Measurements from ENCODE around the gene MFF. TPM values are rescaled to one million over a fixed set of nuclear protein-coding genes. Genes with fewer than 3 reads are reported as not detected.

Gene MFF
- total RNA-seq, 1 experiment from 2014 or later, result 82.3 TPM

DNA sequence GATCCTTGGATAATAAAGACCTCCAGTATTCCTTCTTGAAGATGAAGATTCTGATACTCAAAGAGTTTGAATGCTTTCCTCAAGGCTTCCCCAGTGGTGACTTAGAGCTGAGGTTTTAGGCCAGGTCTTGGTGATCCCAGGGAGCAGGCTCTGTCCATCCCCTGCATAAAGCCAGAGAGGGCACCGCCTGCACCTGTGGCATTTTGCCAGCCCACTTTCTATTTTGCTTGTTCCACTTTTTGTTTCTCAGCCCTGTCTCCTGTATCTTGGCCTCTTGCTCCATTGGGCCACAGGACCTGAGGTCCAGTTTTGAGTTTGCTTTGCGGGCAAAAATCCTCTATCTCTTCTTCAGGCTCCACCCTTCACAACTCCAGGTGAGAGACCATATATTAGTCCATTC is 69.3 kb downstream of the MFF start:
- Mint-ChIP-seq H3K4me3 (ENCODE audit: low read depth, unreplicated experiment) (no peak overlapping the region), H3K27ac (ENCODE audit: unreplicated experiment) (no peak overlapping the region), H3K9me3 (ENCODE audit: low read depth, unreplicated experiment) (no peaks in the 10 kb centered on the region), H3K27me3 (ENCODE audit: unreplicated experiment) (no peaks in the 10 kb centered on the region), H3K36me3 (ENCODE audit: insufficient read depth, unreplicated experiment) (peaks cover 5% of the 10 kb centered on the region), H3K4me1 (ENCODE audit: low read depth, unreplicated experiment) (peaks cover 40% of the 10 kb centered on the region)
- intact Hi-C loops (cut with micrococcal nuclease; ENCODE audit: unreplicated experiment), result no loop called here
- CTCF ChIA-PET, result interaction anchor here (0.6 to 1.0 kb wide), 2 partner anchors 8 to 159 kb away, joined by 4 to 10 read pairs; no protein-coding TSS in a partner anchor
- TF ChIP-seq, protein P1, sequence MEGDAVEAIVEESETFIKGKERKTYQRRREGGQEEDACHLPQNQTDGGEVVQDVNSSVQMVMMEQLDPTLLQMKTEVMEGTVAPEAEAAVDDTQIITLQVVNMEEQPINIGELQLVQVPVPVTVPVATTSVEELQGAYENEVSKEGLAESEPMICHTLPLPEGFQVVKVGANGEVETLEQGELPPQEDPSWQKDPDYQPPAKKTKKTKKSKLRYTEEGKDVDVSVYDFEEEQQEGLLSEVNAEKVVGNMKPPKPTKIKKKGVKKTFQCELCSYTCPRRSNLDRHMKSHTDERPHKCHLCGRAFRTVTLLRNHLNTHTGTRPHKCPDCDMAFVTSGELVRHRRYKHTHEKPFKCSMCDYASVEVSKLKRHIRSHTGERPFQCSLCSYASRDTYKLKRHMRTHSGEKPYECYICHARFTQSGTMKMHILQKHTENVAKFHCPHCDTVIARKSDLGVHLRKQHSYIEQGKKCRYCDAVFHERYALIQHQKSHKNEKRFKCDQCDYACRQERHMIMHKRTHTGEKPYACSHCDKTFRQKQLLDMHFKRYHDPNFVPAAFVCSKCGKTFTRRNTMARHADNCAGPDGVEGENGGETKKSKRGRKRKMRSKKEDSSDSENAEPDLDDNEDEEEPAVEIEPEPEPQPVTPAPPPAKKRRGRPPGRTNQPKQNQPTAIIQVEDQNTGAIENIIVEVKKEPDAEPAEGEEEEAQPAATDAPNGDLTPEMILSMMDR (IDR thresholded peaks at IDR 0.05; ENCODE audit: unreplicated experiment), result no peak
- BruUV-seq (replicated peaks), result no TSS peak
- no peak for DNase-seq

DNA sequence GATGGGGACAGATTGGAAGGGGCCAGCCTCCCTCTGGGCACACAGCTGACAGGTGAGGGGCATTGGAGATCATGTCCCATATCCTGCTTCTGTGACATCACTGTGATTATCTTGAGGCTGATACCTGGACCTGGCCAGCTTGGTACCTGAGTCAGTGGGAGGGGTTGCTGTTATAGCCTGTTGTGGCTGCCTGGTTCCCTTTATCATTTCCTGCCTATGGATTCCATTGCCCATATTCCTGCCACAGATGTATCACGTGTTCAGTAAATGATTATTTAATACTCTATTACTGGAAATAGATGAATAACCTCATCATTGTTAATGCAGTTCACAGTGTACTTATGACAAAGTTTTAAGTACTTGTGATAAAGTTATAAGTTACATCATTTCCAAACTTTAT is 70.5 kb downstream of the MFF start:
- CTCF ChIA-PET, result interaction anchor here (1.0 kb wide), 2 partner anchors 9 to 10 kb away, joined by 4 to 10 read pairs; no protein-coding TSS in a partner anchor
- H3K27me3 Mint-ChIP-seq (ENCODE audit: unreplicated experiment), result no peaks in the 10 kb centered on the region
- no TSS peak for BruUV-seq (replicated peaks)
- H3K9me3 Mint-ChIP-seq (ENCODE audit: low read depth, unreplicated experiment), result no peaks in the 10 kb centered on the region
- peaks cover 49% of the 10 kb centered on the region for H3K4me1 Mint-ChIP-seq (ENCODE audit: low read depth, unreplicated experiment)
- peak; percentile 63 for DNase-seq
- intact Hi-C loops (cut with micrococcal nuclease; ENCODE audit: unreplicated experiment), result no loop called here
- H3K27ac Mint-ChIP-seq (ENCODE audit: unreplicated experiment), result peak overlapping the region; percentile 56
- H3K4me3 Mint-ChIP-seq (ENCODE audit: low read depth, unreplicated experiment), result no peak overlapping the region
- peaks cover 5% of the 10 kb centered on the region for H3K36me3 Mint-ChIP-seq (ENCODE audit: insufficient read depth, unreplicated experiment)
- TF ChIP-seq, protein P1 (IDR thresholded peaks at IDR 0.05; ENCODE audit: unreplicated experiment), result no peak

DNA sequence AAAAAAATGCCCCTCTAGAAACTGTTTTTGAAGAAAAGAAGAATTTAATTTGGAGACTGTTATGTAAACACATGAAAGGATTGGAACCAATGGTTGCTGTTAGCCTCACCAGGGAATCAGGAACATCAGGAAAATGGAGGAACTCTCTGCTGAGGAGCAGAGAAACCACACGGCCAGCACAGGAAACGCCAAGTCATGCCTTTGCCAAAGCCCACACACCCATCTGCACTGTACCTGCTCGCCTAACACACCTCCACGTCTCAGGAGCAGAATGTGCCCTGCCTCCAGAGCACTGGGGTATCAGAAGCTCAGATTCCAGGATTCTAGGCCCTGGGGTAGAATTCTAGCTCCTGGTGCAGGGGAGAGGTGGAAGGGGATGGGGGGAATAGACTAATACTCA is 72.5 kb downstream of the MFF start:
- Mint-ChIP-seq H3K4me1 (ENCODE audit: low read depth, unreplicated experiment) (peaks cover 67% of the 10 kb centered on the region), H3K4me3 (ENCODE audit: low read depth, unreplicated experiment) (no peak overlapping the region), H3K9me3 (ENCODE audit: low read depth, unreplicated experiment) (no peaks in the 10 kb centered on the region), H3K27me3 (ENCODE audit: unreplicated experiment) (no peaks in the 10 kb centered on the region), H3K36me3 (ENCODE audit: insufficient read depth, unreplicated experiment) (peaks cover 9% of the 10 kb centered on the region), H3K27ac (ENCODE audit: unreplicated experiment) (peak overlapping the region; percentile 56)
- CTCF ChIA-PET, result no interaction called here
- no TSS peak for BruUV-seq (replicated peaks)
- no peak for DNase-seq
- intact Hi-C loops (cut with micrococcal nuclease; ENCODE audit: unreplicated experiment), result no loop called here
- TF ChIP-seq, protein P1 (IDR thresholded peaks at IDR 0.05; ENCODE audit: unreplicated experiment), result no peak

DNA sequence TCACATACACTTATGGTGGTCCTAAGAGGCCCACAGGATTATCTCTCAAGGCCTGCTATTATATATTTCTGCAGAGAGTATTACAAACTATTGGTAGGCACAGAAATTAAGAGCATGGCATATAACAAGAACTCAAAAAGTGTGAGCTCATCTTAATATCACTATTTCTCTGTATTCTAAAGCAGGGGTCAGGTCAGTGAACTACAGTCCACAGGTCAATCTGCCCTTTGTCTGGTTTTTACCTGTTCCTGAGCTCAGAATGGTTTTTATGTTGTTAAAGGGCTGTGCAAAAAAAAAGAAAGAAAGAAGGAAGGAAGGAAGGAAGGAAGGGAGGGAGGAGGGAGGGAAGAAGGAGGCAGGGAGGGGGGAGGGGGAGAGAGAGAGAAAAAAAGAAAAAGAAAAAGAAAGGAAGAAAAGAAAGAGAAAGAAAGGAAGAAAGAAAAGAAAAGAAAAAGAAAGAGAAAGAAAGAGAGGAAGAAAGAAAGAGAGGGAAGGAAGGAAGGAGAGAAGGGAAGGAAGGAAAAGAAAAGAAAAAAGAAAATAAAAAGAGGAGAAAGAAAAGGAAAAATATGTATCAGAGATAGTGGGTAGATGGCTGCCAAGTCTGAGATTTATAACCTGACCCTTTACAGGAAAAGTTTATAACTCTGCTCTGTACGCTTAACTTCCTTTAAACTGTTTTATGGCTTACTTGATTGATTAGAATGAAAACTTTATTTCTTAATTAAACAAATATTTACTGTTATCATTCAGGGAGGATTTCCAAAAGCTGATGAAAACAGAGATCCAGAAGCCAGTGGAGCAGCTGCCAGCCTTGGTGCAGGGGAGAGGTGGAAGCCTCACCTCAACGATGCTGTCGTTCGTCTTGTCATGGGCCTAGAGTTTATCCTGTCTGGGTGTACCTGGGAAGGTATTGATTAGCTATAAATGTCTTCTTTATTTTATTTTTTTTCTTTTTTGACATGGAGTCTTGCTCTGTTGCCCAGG is 73.9 kb downstream of the MFF start:
- Mint-ChIP-seq H3K9me3 (ENCODE audit: low read depth, unreplicated experiment) (no peaks in the 10 kb centered on the region), H3K27me3 (ENCODE audit: unreplicated experiment) (no peaks in the 10 kb centered on the region), H3K4me1 (ENCODE audit: low read depth, unreplicated experiment) (peaks cover 76% of the 10 kb centered on the region), H3K27ac (ENCODE audit: unreplicated experiment) (no peak overlapping the region), H3K4me3 (ENCODE audit: low read depth, unreplicated experiment) (no peak overlapping the region), H3K36me3 (ENCODE audit: insufficient read depth, unreplicated experiment) (peaks cover 11% of the 10 kb centered on the region)
- CTCF ChIA-PET, result interaction anchor here (0.6 to 0.7 kb wide), 2 partner anchors 88 to 160 kb away, joined by 3 to 6 read pairs; no protein-coding TSS in a partner anchor
- intact Hi-C loops (cut with micrococcal nuclease; ENCODE audit: unreplicated experiment), result no loop called here
- BruUV-seq (replicated peaks), result no TSS peak
- TF ChIP-seq, protein P1 (IDR thresholded peaks at IDR 0.05; ENCODE audit: unreplicated experiment), result no peak
- DNase-seq, result no peak

All from Calu3 (cell line).